GM12878 (cell line): ENCODE data around the gene REEP5. TPM values are rescaled to one million over a fixed set of nuclear protein-coding genes. Genes with fewer than 3 reads are reported as not detected.
A peak's percentile ranks its signal among the peaks of the same experiment; 100 is the strongest.

Experiments used
- ASH2L ChIP-seq: fragments of 300-600, 200-600 bp; sonication (generic); IDR thresholded peaks from 2 replicates; pipeline ENCODE4 v1.6.1; 2017; ENCODE audit warnings: low read depth, mild to moderate bottlenecking, borderline replicate concordance
- BACH1 ChIP-seq: fragments of 450-650 bp; IDR thresholded peaks from 2 replicates; pipeline ENCODE4 v1.6.1; 2017; ENCODE audit warnings: mild to moderate bottlenecking, borderline replicate concordance
- BRCA1 ChIP-seq: IDR thresholded peaks from 2 replicates; pipeline ENCODE4 v1.6.1; 2011; ENCODE audit warnings: low read depth, low read length, improper control_type of control experiment
- CHD2 ChIP-seq: IDR thresholded peaks from 2 replicates; pipeline ENCODE4 v1.6.1; 2011; ENCODE audit warnings: low read depth, low read length, improper control_type of control experiment, borderline replicate concordance
- CTCF ChIP-seq, 3 experiments: IDR thresholded peaks in 2 of 3; conservative IDR thresholded peaks in 1 of 3; 2 replicates each; pipeline ENCODE4 v1.5.1; 2011; ENCODE audit warnings: low read depth in 3 of 3, low read length in 3 of 3, mild to moderate bottlenecking in 3 of 3, control low read depth in 2 of 3, moderate library complexity in 2 of 3, inconsistent platforms in 1 of 3, mixed read lengths in 1 of 3; ENCODE audit not compliant: control insufficient read depth in 2 of 3, insufficient read depth in 1 of 3; ENCODE audit errors: extremely low read depth in 1 of 3
- ETV6 ChIP-seq, 2 experiments: fragments of 450-650 bp in 1 of 2; IDR thresholded peaks in 1 of 2; conservative IDR thresholded peaks in 1 of 2; 2 replicates each; pipeline ENCODE4 v1.6.1; 2014; ENCODE audit warnings: antibody characterized with exemption in 1 of 2, borderline replicate concordance in 1 of 2, low read depth in 1 of 2, mild to moderate bottlenecking in 1 of 2, moderate library complexity in 1 of 2
- EZH2 ChIP-seq: IDR thresholded peaks from 2 replicates; pipeline ENCODE4 v1.6.1; 2012; ENCODE audit warnings: low read depth, mild to moderate bottlenecking, control low read depth, inconsistent platforms, low read length, borderline replicate concordance; ENCODE audit not compliant: control insufficient read depth
- GATAD2B ChIP-seq: fragments of 450-650 bp; conservative IDR thresholded peaks from 2 replicates; pipeline ENCODE4 v1.6.1; 2017; ENCODE audit warnings: low read depth, mild to moderate bottlenecking, moderate library complexity
- IRF5 ChIP-seq: fragments of 450-650 bp; IDR thresholded peaks from 2 replicates; pipeline ENCODE4 v1.6.1; 2017; ENCODE audit warnings: borderline replicate concordance
- RELB ChIP-seq: fragments of 450-650 bp; IDR thresholded peaks from 2 replicates; pipeline ENCODE4 v1.6.1; 2017; ENCODE audit warnings: low read depth, mild to moderate bottlenecking, moderate library complexity
- SMC3 ChIP-seq: IDR thresholded peaks from 2 replicates; pipeline ENCODE4 v1.6.1; 2011; ENCODE audit warnings: low read length, improper control_type of control experiment, borderline replicate concordance
- SREBF1 ChIP-seq: IDR thresholded peaks from 2 replicates; pipeline ENCODE4 v1.6.1; 2012; ENCODE audit warnings: mild to moderate bottlenecking, low read length
- SUZ12 ChIP-seq: fragments of 200-600 bp; sonication (generic); IDR thresholded peaks from one replicate; pipeline ENCODE4 v1.6.1; 2018; ENCODE audit warnings: antibody characterized with exemption, mild to moderate bottlenecking; ENCODE audit not compliant: unreplicated experiment
- ZBTB40 ChIP-seq: fragments of 450-650 bp; IDR thresholded peaks from 2 replicates; pipeline ENCODE4 v1.6.1; 2016; ENCODE audit warnings: mild to moderate bottlenecking, moderate library complexity, borderline replicate concordance
- ZSCAN29 ChIP-seq: fragments of 450-650 bp; IDR thresholded peaks from 2 replicates; pipeline ENCODE4 v1.6.1; 2017; ENCODE audit warnings: mild to moderate bottlenecking, moderate library complexity
- polyA plus RNA-seq, 11 experiments: library from polyadenylated mRNA; depleted of rRNA in 4 of 11; unstranded in 6 of 11; stranded (reverse) in 5 of 11; fragments of >200 nt; fragmentation: Nextera tagmentation in 4 of 11; fragmentation: Illumina TruSeq in 1 of 11; extraction: Ambion mirVana in 4 of 11; extraction: Trizol in 1 of 11; gene quantifications; 1 replicate in 1 of 11; 2 replicates in 10 of 11; pipeline versions ENCODE4 v1.2.1 to v1.2.3, GENCODE V29; 2011 to 2016; ENCODE audit warnings: inconsistent platforms in 2 of 11, missing spikeins in 2 of 11, low read depth in 1 of 11
- total RNA-seq, 4 experiments: library from RNA; depleted of rRNA in 3 of 4; stranded (reverse); fragments of >200 nt in 3 of 4; fragmentation: Illumina TruSeq in 1 of 4; extraction: Trizol in 1 of 4; gene quantifications; 2 replicates each; pipeline versions ENCODE4 v1.2.1 to v1.2.3, GENCODE V29; 2013 to 2021

Gene REEP5
- total and polyA plus RNA-seq, 10 of the 15 experiments (the other 5 are each of a cell fraction or from before 2014, with no cell fraction given) = 30.5 to 211 (median 113) TPM

- TF ChIP-seq RELB (peak; percentile 76), SUZ12 (no peak), SMC3 (no peak), CTCF (IDR thresholded peaks at IDR 0.05 in 2 of 3, conservative IDR thresholded peaks at IDR 0.05 in 1 of 3; ENCODE audit: control insufficient read depth in 2 of 3, extremely low read depth in 1 of 3, insufficient read depth in 1 of 3, low read depth in 3 of 3, low read length in 3 of 3) (no peak), EZH2 (no peak), BACH1 (no peak), ZBTB40 (peak; percentile 97), BRCA1 (peak; percentile 88), ASH2L (0 out of 2 replicates have a peak, but pooled peaks have one; percentile 68), SREBF1 (no peak), IRF5 (peak; percentile 80), ETV6 (conservative IDR thresholded peaks at IDR 0.05 in 1 of 2, IDR thresholded peaks at IDR 0.05 in 1 of 2; ENCODE audit: borderline replicate concordance in 1 of 2, low read depth in 1 of 2) (no peak; a peak in 1 of 4 replicates), CHD2 (peak; percentile 99), GATAD2B (peak; percentile 54; the same call in 1 of the 2 replicates), ZSCAN29 (peak; percentile 85)
These were observed 60.9 kb downstream of the REEP5 start, which contains the start of gene SRP19 (continued) for GRCh38 chr5:112860929-112861637.
